BE2C (cell line): ENCODE measurements around the gene WFDC12.

Experiments
- DNase-seq: peaks from one replicate; pipeline ENCODE4 v3.0.0-alpha.2; 2020
- H3K27me3 ChIP-seq: fragments of 250-450 bp; sonication (Bioruptor Pico); 2 replicates; pipeline ENCODE4 v1.5.1; 2020; ENCODE audit warnings: mild to moderate bottlenecking
- H3K36me3 ChIP-seq: fragments of 250-450 bp; sonication (Bioruptor Pico); 2 replicates; pipeline ENCODE4 v1.5.1; 2020; ENCODE audit warnings: mild to moderate bottlenecking
- H3K4me1 ChIP-seq: fragments of 250-450 bp; sonication (Bioruptor Pico); 2 replicates; pipeline ENCODE4 v1.5.1; 2020
- H3K4me3 ChIP-seq: 2 replicates; pipeline ENCODE4 v1.5.1; 2011; ENCODE audit warnings: low read depth, low read length
- H3K9me3 ChIP-seq: fragments of 250-450 bp; sonication (Bioruptor Pico); 2 replicates; pipeline ENCODE4 v1.5.1; 2020
- CTCF ChIP-seq: IDR thresholded peaks from 2 replicates; pipeline ENCODE4 v1.5.1; 2012; ENCODE audit warnings: mild to moderate bottlenecking, low read depth, low read length

The WFDC12 gene

GRCh38 chr20:45117581-45117980 lies 6.7 kb downstream of the WFDC12 start:
- DNase-seq = no peak
- H3K4me1 ChIP-seq = no peaks in the 10 kb centered on the region
- H3K27me3 ChIP-seq = peaks cover 37% of the 10 kb centered on the region
- H3K4me3 ChIP-seq = no peak overlapping the region
- no peaks in the 10 kb centered on the region for H3K9me3 ChIP-seq
- no peaks in the 10 kb centered on the region for H3K36me3 ChIP-seq
- no peak for TF ChIP-seq CTCF

GRCh38 chr20:45115829-45116228 lies 8.4 kb downstream of the WFDC12 start:
- no peak overlapping the region for H3K4me3 ChIP-seq
- no peak for TF ChIP-seq CTCF
- DNase-seq = no peak
- H3K9me3 ChIP-seq = no peaks in the 10 kb centered on the region
- H3K36me3 ChIP-seq = no peaks in the 10 kb centered on the region
- H3K27me3 ChIP-seq = peaks cover 21% of the 10 kb centered on the region
- no peaks in the 10 kb centered on the region for H3K4me1 ChIP-seq

GRCh38 chr20:45115386-45115774 lies 8.9 kb downstream of the WFDC12 start:
- no peak for TF ChIP-seq CTCF
- H3K36me3 ChIP-seq = no peaks in the 10 kb centered on the region
- DNase-seq = no peak
- peaks cover 19% of the 10 kb centered on the region for H3K27me3 ChIP-seq
- H3K4me1 ChIP-seq = no peaks in the 10 kb centered on the region
- no peaks in the 10 kb centered on the region for H3K9me3 ChIP-seq
- no peak overlapping the region for H3K4me3 ChIP-seq

GRCh38 chr20:45114465-45115385 lies 9.5 kb downstream of the WFDC12 start, which contains the start of gene WFDC5:
Gene WFDC5, minus strand, starts transcription at chr20:45115174. Its CDS starts 91 bp downstream, at chr20:45115083.
- Histone ChIP-seq H3K36me3 (no peaks in the 10 kb centered on the region), H3K4me1 (no peaks in the 10 kb centered on the region), H3K9me3 (no peaks in the 10 kb centered on the region), H3K4me3 (no peak within 1 kb of the TSS), H3K27me3 (peaks cover 13% of the 10 kb centered on the region)
- no peak for DNase-seq
- no peak for TF ChIP-seq CTCF

GRCh38 chr20:45113865-45114264 lies 10.4 kb downstream of the WFDC12 start:
- Histone ChIP-seq H3K4me1 (no peaks in the 10 kb centered on the region), H3K9me3 (no peaks in the 10 kb centered on the region), H3K27me3 (peaks cover 6% of the 10 kb centered on the region), H3K4me3 (no peak overlapping the region), H3K36me3 (no peaks in the 10 kb centered on the region)
- DNase-seq = no peak
- TF ChIP-seq CTCF = no peak

- H3K9me3 ChIP-seq = no peaks in the 10 kb centered on the region
- H3K27me3 ChIP-seq = peaks cover 4% of the 10 kb centered on the region; the same call in 1 of the 2 replicates
- H3K36me3 ChIP-seq = no peaks in the 10 kb centered on the region
- TF ChIP-seq CTCF = no peak
- no peaks in the 10 kb centered on the region for H3K4me1 ChIP-seq
- no peak overlapping the region for H3K4me3 ChIP-seq
- no peak for DNase-seq
Observed at GRCh38 chr20:45112754-45113153, 11.5 kb downstream of the WFDC12 start.
